ENCODE results near the gene MST1.
"Not testable (repeated sequence)": the region's sequence is repeated elsewhere in the genome, so short reads cannot be mapped to it uniquely, and the experiment has no call there.

Gene MST1

GRCh38 chr3:49705390-49705960 lies 16.2 kb upstream of the MST1 start:
- no peak for DNase-seq
- intact Hi-C loops (cut with DNase I): no loop called here

GRCh38 chr3:49704629-49705028 lies 15.4 kb upstream of the MST1 start:
- DNase-seq: no peak
- intact Hi-C loops (cut with DNase I): no loop called here

- no peak for DNase-seq
- intact Hi-C loops (cut with DNase I): no loop called here
Observed at GRCh38 chr3:49703956-49704355, 14.7 kb upstream of the MST1 start.

GRCh38 chr3:49703443-49703927 lies 14.2 kb upstream of the MST1 start:
- DNase-seq: peak in 41 of 42 donors; percentile 44 to 84 (median 65)
- intact Hi-C loops (cut with DNase I): no loop called here

DNA sequence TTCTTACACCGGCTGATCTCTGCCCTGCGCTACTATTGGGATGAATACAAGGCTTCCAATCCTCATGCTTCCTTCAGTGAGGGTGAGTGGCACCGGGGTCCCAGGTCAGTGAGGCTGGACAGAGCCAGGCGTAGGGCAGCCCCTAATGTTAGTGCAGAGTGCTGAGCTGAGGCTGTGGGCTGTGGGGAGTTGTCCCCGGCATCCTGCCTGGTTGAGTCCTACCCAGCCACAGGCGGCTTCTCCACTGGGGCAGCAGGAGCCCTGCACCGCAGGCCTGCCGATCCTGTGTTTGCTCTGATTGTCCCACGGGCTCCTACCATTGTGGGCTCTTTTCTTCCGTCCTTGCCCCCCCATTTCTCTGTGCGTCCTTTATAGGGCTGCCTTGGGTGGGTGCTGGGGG lies 13.4 kb upstream of the MST1 start:
- intact Hi-C loops (cut with DNase I): no loop called here
- DNase-seq: no peak

DNA sequence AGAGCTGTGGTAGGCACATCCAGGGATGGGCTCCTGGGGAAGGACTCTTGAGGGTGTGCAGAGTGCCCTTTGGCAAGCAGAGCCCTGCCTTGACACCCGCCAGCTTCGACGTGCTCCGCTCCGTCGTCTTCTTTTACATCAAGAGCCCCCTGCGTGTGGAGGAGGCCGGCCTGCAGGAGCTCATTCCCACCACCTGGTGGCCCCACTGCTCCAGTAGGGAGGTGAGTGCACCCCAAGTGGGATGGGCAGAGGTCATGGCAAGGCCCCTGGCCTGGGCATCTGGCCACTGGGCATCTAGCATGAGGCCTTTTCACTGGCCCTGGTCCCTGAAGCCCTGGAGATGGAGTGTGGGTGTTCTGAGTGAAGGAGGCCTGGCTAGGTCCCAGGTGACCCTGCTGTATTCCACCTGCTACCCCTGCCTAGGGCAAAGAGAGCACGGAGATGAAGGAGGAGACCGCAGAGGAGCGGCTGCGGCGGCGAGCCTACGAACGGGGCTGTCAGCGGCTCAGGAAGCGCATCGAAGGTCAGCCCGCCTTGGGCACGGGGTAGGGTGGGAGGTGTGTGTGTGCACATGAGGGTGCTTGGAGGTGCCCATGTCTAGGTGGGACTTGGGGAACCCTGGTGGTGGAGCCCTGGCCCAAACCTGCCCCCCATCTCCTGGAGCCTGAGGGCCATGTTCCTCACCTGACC lies 12.3 kb upstream of the MST1 start:
- no peak for DNase-seq
- intact Hi-C loops (cut with DNase I): no loop called here

DNA sequence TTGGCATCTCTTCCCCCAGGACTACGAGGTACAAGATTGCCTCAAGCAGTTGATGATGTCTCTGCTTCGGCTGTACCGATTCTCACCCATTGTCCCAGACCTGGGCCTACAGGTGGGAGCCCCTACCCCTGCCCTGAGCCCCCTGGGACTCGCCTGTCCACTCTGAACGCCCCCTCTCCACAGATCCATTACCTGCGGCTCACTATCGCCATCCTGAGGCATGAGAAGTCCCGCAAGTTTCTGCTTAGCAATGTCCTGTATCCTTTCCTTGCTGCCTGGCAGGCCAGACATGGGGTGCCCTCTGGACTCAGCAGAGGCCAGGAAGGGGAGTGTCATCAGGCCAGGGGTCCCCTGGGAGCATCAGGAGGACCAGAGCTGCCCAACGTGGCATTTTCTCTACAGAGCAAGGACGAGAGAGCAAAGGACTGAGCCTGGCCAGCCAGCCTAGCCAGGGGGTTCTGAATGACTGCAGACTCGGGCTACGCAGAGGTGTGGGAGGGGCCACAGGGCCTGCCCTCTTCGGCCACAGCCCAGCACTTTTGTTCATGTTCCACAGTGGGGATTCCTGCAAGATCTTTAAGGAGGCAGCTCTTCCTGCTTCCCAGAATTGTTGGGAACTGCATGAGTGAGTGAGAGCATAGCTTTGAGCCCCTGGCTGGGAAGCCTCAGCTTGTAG lies 11.3 kb upstream of the MST1 start:
- intact Hi-C loops (cut with DNase I): no loop called here
- DNase-seq: no peak

DNA sequence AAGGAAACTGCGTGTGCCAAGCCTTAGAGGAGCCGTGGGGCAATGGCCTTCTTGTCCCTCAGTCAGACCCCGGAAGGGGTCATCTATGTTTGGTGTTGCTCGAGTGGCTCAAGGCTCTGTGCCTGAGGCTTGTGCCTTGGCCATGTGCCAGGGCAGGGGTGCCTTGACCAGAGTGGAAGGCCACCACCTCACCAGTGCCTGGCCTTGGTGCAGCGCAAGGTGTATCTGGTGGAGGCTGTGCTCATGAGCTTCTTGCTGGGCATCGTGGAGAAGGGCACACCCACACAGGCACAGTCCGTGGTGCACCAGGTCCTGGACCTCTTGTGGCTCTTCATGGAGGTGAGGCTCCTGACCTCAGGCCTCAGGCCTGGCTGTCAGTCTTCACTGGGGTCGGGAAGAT lies 10.7 kb upstream of the MST1 start:
- intact Hi-C loops (cut with DNase I): no loop called here
- no peak for DNase-seq

- intact Hi-C loops (cut with DNase I): no loop called here
- DNase-seq: no peak
Observed at GRCh38 chr3:49699281-49699979, 10.2 kb upstream of the MST1 start.

- intact Hi-C loops (cut with DNase I); DNase-seq: not testable (repeated sequence)
Observed at GRCh38 chr3:49695350-49696015, 6.2 kb upstream of the MST1 start.

DNA sequence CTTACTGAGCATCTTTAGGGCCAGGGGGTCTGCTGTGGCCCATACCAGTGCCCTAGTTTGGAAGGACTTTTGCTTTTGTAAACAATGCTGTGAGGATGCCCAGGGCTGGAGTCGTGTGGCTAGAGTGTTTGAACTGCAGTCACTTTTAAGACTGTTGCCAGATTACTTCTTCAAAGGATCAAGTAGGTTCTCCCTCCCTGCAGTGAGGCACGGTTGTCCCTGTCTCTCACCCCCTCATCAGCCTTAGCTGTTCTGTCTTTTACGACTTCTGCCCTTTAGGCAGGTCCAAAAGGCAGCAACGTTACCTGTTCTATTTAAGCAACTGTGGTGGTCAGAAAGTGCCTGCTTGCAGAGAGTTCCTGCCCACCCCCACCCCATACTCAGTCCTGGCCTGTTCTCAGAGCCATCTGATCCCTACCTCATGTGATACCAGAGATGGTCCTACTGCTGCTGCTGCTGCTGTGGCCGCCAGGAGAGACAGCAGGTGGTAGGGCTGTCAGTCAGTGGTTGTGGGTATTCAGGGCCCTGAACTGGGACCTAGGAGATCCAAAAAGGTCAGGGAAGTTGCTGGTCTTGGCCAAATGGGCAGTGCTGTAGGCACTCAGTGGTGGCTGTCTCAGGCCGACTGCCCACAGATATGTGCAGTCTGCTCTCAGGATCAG lies 5.3 kb upstream of the MST1 start:
- intact Hi-C loops (cut with DNase I); DNase-seq: not testable (repeated sequence)

- DNase-seq; intact Hi-C loops (cut with DNase I): not testable (repeated sequence)
Observed at GRCh38 chr3:49691481-49691880, 2.2 kb upstream of the MST1 start.

DNA sequence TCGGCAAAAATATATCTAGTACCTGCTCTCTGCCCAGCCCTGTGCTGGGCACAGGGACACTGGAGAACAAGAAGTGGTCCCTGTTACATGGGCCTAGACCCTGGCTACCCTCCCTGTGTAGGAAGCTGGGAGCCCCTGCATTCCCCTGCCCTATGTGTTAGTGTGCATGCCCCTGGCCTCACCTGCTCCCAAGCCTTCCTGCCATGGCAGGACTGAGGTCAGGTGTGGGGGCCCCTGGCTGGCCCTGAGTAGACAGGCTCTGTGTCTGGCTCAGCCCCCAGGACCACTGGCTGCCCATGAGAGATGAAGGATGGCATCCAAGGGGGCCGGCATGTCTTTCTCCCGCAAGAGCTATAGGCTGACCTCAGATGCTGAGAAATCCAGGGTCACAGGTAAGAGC lies 1.6 kb upstream of the MST1 start:
- intact Hi-C loops (cut with DNase I); DNase-seq: not testable (repeated sequence)

- DNase-seq; intact Hi-C loops (cut with DNase I): not testable (repeated sequence)
Observed at GRCh38 chr3:49689908-49690624, 792 bp upstream of the MST1 start.

DNA sequence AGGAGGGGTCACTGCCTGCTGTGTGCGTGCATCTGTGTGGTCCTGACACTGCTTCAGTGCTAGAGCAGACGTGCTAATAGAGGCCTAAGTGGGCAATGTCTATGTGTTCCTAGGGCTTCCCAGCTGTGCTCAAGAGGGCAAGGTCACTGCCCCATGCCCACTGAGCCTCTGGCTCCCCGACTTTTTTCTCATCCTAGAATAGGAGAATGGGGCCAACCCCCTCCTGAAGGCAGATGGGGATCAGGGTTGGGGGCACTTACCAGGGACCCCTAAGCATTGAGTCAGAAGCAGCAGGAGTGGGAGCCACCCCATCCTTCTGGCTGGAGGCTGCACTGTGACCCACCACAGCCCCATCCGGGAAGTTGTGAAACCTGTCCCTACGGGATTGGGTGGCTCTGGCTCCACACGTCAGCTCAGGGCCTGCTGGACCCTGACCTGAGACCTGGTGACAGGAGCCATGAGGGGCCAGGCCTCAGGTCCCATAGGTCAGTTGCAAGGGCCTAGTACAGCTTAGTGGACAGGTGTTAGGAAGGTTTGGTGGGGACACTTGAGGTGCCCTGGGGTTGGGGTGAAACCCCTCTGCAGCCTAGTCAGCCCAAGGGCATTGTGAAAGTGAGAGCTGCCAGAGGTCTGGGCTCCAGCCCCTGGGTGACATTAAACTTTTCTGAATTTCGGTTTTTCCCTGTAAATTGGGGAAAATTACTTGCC lies 782 bp downstream of the MST1 start:
- DNase-seq: peak in 1 of 42 donors; percentile 27
- intact Hi-C loops (cut with DNase I): not testable (repeated sequence)

DNA sequence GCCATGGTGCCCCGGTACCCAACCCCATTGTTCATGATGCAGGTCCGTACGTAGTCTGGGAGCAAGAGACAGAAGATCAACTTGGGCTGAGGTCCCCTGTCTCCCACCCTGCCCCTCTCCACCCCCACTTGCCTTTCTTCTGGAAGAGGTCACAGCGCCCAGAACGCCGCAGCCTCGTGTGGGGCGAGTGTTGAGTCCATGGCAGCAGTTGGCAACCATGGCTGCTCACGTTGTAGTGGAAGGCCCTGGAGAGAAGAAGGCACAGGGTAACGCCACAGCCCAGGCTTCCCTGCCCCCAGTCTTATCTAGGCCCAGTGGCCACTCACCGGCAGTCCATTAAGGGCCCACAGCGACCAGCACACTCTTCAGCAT lies 1.9 kb downstream of the MST1 start:
- DNase-seq; intact Hi-C loops (cut with DNase I): not testable (repeated sequence)

GRCh38 chr3:49686769-49687423 lies 2.4 kb downstream of the MST1 start:
- intact Hi-C loops (cut with DNase I): not testable (repeated sequence)
- DNase-seq: peak in 7 of 42 donors; percentile 23 to 45 (median 35)
